ENCODE data around the gene FAIM2.
A peak's percentile ranks its signal among the peaks of the same experiment; 100 is the strongest.
"Not testable (repeated sequence)": the region's sequence is repeated elsewhere in the genome, so short reads cannot be mapped to it uniquely, and the experiment has no call there.

FAIM2 gene

DNA sequence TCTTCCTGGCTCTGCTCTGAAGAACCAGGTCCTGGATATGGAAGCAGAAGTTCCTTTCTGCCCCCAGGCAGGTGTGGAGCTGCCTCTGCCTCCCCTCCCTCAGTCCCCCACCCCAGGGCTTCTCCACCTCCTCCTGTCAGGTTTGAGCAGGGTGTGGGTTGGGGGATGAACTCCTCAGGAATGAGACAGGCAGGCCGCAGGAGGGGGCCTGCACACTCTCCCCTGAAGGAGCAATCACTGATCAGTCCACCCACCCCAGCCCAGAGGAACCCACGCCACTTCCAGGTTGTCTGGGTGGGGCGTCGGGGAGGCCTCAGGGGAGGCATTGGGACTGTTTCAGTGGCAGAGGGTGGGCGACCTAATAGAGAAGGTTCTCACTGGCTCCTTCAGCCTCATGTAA is 26.6 kb downstream of the FAIM2 start:
- DNase-seq: no peak

DNA sequence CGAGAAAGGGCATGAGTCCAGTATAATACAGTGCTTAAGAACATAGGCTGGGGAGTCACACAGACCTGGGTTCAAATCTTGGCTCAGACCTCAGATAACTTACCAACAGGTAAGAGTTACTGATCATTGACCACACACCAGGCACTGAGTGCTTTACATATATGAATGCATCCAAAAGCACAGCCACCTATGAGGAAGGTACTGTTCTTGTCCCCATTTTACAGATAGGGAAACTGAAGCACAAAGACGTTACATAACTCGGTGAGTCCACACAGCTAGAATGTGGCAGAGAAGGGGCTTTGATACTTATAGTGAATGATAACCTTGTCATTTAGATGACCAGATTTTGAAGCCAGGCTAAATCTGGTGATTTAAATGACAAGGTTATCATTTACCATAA is 27.6 kb downstream of the FAIM2 start:
- no peak for DNase-seq

DNA sequence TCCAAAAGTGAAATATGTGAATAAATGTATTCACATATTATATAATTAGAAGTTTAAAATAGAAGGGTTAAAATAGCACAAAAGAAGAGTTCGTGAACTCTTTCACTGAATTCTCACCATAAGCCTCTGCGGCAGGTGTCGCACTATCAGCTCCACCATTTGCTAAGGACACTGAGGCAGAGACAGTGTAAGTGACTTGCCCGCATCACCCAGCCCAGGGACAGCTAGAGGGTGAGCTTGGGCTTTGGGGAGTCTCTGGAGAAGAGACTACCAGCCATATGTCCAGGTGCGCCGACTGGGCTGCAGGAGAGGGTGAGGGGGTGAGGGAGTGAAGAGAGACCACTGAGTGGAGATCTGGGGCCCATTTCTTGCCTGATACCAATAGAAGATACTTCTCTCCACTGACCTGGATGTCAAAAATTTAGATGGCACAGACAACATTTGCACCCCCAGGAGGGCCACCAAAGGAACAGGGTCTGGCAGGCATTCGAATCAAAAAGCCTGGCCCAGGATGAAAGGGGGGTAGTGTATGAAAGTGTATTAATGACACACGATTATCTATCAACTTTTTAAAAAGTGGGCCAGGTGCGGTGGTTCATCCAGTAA is 28.5 kb downstream of the FAIM2 start:
- no peak for DNase-seq

DNA sequence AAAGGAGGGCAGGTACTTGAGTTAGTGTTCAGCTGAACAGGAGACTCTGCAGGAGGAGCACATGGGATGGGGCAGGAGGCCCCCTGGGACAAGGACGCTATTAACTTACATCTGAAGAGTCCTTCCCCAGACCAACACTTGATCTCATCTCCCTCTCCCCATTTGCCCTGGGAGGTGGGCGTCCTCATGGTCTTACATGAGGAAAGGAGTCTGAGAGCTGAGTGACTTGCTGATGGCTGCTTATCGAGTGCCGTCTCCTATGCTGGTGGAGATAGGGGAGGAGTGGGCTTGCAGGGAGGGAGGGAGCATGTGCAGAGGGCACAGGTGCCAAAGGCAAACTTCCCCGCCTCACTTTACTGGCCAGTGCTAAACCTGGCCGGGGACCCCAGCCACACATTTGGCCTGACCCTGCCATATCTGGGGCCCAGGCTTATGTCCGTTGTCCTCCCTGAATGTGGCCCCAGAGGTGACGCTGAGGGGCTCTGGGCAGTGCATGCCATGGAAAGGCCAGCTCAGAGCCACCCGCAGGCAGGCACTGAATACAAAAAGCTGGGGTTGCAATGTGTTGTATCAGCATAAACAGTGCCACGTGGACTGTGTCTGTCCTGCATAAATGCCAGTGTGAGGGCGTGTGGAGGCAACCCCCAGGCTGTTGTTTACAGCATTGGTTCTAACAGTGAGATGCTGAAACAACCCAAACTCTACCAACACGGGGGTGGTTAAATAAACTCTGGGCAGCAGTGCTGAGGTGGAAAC is 29.4 kb downstream of the FAIM2 start:
- no peak for DNase-seq

DNA sequence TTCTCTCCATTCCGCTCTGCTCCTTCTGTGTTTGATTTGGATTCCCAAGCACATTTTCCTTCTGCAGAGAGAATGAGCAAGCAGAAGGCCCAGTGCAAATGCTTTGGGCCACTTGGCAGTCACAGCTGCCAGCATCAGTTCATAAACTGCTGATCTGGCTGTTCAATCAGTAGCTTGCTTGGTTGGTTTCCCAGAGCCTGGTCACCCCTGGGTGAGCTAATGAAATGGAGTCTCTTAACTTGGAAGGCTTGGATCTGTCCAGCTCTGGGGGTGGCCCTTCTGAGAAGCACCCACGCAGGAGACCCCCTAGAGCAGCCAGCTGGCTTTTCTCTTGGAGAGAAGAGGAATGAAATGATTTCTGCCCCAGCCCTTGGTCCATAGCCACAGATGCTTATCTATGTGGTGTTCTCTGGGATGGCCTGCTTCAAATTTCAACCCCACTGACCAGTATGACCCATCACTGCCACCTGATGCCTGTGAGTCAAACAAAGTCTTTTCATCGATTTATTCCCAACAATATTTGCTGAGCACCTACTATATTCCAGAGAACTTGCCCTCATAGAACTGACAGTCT is 30.3 kb downstream of the FAIM2 start:
- no peak for DNase-seq

DNA sequence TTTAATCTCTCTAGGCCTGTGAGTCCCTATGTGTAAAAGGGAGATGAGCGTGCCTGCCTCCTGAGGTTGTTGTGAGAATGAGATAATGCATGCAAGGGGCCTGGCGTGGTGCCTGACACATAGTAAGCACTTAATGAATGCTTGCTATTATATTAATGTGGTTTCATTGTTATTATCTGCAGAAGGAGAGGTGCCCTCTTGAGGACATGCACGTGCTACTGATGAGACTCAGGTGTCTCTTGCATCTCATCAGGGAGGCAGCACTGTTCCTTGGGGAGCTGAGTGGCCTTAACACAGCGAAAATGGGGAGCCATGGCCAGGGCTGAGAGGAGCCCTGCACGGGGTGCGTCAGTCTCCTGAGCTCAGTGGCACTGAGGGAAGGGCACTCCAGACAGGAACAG is 30.9 kb downstream of the FAIM2 start:
- DNase-seq: no peak

DNA sequence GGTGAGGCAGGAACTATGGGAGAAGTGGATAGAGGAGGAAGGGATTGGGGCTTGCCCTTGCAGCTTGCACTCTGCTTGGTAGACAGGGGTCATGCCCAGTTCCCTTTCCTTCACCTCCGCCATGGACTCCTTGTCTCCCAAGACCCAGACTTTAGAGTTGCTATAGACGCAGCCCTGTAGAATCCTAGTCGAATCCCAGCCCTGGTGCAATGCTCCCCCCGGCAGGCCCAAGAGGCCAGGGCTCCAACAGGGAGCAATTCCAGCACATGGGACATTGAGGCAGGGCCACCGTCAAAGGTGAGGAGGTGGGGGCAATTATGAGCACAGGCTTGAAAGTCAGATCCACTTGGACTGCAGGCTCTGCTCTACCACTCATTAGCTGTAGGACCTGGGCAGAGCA is 31.3 kb downstream of the FAIM2 start:
- no peak for DNase-seq

DNA sequence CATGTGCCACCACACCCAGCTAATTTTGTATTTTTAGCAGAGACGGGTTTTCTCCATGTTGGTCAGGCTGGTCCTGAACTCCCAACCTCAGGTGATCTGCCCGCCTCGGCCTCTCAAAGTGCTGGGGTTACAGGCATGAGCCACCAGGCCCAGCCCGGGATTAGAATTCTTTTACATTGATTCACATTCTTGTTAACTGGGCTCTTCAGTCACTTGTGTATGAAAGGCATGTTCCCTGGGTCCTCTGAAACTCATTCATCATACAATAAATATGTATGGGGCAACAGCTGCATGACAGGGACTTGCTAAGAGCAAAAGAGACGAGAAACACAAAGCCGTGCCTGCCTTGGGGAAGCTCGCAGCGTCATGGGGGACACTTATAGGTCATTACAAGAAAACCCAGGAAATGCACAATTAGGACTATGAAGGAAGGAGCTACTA is 31.9 kb downstream of the FAIM2 start:
- DNase-seq: not testable (repeated sequence)

DNA sequence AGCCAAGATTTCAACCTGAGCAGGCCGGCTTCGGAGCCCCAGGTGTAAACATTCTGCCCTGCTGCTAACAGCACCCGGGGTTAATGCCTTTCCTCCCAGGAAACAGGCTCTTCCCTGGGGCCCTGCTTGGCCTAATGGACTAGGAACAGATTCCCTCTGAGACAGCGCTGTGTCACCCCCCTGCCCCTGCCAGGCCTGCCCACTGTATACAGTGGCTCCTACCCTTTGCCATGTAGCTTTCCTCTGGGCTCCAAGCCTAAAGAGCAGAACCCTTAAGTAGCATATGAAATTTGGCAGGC is 32.5 kb downstream of the FAIM2 start:
- DNase-seq: no peak

DNA sequence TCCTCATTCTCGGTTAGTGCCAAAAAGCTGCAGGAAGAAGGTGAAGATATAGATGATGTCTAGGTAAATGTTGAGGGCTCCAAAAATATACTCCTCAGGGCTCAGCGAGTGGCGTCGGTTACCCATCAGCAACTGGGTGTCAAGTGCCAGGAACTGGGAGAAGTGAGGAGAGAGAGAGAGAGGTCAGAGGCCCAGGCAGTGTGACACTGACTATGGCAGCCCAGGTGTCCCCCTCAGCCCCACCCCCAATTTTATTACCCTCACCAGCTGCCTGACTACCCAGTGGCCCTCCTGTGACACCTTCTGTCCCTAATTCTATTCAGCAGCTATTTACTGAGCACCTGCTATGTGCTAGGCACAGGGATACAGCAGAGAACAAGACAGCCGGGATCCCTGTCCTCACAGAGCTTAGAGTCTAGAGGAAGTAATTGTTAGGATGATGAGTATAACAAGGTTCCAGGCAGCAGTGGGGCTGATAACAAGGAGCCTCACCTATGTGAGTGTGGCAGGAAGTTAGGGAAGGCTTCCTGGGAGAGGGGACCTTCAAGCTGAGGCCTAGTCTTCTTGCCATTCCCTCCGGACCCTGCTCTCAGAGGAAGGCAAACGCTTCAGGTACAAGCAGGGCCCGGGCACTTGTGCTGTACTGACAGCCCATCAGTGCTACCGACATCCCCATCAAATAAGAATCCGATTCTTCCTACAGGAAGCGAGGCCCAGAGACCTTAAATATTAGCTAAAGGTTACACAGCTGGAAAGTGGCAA is 33.0 kb downstream of the FAIM2 start:
- no peak for DNase-seq

DNA sequence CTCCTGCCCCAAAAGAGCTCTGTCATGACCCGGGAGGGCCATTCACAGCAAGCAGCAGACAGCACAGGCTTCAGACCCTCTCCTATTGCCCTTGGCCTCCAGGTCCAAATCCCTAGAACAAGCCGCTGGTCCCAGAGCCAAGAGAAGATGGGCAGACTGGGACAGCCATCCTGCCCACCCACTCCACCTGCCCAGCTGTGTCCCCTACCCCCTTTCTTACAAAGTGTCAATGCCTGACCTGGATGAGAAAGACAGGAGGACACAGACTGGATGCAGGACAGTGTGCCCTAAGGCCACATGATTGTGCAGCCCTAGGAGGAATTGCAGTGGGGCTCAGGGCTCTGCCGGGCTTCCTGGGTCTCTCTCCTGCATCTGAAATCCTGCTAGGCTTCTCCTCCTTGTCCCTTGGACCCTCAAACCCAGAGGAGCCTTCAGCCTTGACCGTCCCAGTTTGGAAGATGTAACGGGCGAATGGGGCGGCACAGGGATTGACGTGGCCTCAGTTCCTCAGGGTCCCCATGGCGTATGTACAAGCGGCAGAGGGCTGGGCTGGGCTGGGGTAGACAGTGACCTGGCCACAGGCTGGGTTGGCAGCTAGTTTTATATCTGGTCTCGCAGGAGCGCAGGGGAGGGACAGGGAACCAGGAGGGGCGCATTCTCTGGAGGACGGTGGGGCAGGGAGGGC is 33.7 kb downstream of the FAIM2 start:
- DNase-seq: no peak

DNA sequence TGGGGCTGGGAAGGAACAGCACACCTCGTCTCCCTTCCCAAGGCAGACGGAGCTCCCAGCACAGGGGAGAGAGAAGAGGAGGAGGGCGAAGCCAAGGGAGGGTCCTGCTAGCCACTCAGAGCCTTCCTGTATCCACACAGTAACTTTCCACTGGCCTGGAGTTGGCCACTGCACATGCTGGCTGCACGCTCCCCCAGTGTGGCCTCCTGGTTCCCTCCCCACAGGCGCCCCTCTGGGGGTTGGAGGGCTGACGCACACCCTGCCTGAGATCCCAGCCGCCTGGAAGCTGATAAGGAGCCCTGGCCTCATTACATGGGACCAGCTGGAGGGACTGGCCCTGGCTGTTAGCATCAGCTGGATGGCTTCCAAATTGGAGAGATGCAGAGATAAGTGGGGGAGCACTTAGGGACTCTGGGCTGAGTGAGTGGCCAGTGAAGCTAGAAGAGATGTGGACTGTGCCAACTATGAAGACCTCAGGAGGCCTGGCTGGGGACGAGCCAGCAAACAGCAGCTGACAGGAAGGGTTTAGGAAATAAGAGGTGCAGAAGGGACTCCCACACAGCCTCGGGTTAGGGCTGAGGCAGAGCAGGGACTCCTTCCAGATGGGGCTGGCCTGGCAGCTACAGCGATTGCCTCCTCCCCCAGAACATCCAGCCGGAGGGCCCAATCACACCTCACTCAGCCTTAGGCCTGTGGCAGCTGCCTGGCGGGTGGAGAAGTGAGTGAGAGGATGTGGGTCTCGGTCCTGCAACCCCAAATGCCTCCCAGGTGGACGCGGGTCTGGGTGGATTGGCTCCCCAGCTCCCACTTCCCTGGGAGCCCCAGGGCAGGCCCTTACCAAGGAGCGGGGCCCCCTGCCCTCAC is 34.5 kb downstream of the FAIM2 start:
- DNase-seq: no peak

DNA sequence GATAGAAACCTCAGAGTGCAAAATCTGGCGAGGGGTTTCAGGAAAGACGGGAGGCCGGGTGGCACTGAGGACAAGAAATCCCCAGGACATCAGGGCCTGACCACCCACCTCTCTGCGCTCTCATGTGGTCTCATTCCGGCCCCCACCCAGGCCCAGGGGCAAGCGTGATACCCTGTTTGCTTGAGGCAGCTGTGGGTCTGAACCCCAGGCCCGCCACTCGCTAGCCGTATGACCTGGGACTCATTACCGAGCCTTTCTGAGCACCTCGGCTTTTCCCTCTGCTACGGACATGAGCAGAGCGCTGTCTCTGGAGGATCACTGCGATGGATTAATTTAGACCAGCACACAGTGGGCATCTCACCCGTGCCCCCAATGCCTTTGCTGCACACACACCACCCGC is 35.3 kb downstream of the FAIM2 start:
- no peak for DNase-seq

DNA sequence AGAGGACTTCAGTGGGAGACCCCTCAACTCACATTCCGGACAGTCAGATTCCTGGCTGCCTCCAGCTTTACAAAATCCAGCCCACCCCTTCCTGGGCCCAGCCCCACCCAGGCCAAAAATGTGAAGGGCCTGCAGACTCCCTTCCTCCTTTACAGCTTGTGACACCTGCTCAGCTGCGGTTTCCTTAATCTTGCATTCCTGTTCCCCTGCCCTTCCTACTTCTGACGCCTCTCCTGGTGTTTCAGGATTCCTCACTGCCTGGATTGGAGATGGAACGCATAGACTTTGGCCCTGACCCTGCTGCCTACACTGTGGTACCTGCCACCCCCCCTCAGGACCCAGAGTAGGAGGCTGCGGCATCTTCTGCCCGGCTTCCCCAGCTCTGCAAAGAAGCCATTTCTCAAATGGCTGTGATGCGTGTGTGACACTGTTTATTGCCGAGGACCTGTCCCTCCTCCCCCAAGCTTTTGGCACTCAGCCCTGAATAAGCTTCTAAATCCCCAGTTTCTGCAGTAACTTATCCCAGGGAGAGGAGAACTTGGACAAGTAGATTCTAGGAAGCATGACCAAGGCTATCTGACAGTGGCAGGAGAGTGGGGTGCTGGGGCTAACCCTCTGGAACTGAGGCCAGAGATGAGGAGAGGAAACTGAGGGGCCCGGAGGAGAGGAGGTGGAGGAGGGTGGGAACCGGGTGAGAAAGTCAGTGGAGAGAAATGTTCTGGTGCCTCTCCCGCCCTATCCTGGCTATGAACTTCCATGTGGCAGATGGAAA is 35.9 kb downstream of the FAIM2 start:
- no peak for DNase-seq

DNA sequence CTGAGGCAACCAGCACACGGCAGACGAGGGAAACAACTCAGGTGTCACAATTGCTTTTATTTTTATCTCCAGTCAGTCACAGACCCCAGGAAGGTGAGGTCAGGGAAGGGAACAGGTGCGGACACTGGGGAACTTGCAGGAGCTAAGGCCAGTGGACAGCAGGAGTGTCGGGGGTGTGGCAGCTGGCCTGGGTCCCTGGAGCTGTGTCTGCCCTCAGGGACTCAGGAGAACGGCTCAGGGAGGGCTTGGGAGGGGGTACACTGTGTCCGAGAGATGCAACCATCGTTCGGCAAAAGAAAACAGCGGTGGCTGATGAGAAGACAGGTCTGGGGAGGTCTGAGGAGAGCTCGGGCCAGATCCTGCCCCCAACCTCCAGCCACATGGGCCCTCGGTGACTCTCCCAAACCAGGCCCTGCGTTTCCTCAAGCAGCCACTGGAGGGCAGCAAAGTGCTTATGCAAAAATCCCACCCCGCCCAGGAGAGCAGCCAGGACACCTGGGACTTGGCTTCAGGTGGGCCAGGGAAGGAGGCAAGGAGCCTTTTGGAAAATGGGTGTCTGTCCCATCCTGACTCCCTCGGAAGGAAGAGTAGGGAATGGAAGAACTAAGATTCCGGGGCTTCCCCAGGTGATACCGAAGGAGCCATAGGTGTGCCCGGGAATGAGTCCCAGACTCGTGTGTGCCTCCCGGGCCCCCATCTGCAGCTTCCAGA is 36.7 kb downstream of the FAIM2 start:
- DNase-seq: peak; percentile 72

DNA sequence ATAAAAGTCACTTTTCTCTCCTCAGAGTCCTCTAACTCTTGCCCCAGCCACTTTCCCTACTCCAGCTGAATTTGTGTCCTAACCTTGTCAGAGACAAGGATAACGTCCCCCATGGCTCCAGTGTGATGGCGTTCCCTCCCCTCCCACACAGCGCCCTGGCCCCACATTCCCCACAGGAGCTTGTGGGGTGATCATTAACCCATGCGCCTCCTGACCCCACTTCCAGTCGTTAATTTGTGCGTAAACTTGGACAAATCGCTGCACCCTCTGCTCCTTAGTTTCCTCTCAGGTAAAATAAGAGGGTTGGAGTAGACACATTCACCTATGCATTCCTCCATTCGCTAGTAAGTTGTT is 37.9 kb downstream of the FAIM2 start:
- DNase-seq: no peak

DNA sequence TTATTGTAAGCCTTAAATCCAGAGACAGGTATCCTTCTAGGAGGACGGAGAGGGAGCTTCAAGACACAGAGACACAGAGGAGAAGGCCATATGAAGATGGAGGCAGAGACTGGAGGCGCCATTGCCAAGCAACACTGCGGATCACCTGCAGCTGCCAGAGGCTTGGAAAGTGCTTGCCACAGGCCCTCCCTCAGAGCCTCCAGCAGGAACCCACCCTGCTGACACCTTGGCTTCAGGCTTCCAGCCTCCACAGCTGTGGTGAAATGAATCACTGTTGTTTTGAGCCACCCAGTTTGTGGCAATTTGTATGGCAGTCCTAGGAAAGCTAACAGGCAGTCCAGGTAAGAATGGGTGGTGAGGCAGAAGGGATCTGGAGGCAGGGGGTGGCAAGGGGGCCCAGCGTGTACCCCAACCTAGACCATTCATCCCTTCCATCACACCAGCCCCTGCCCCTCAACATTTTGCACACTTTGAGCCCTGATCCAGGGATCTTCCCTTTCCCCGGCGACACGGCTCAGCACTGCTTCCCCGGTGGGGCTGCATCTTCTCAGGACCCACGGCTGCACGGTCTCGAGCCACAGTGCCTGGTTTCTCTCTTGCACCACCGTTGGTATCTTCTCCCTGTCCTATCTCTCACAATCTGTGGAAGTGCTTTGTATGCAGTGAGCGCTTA is 38.5 kb downstream of the FAIM2 start:
- DNase-seq: no peak

DNA sequence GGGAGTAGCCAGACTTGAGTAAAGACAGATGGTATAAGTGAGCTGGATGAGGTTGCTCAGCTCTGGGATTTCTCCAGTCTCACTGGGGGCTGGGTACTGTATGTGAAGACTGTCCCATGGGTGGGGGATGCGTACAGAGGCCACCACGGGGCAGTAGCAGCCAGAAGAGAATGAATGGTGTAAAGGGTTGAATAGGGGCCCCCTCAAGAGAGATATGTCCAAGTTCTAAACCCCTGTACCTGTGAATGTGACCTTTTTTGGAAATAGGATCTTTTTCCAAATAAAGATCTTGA is 39.0 kb downstream of the FAIM2 start:
- no peak for DNase-seq

DNA sequence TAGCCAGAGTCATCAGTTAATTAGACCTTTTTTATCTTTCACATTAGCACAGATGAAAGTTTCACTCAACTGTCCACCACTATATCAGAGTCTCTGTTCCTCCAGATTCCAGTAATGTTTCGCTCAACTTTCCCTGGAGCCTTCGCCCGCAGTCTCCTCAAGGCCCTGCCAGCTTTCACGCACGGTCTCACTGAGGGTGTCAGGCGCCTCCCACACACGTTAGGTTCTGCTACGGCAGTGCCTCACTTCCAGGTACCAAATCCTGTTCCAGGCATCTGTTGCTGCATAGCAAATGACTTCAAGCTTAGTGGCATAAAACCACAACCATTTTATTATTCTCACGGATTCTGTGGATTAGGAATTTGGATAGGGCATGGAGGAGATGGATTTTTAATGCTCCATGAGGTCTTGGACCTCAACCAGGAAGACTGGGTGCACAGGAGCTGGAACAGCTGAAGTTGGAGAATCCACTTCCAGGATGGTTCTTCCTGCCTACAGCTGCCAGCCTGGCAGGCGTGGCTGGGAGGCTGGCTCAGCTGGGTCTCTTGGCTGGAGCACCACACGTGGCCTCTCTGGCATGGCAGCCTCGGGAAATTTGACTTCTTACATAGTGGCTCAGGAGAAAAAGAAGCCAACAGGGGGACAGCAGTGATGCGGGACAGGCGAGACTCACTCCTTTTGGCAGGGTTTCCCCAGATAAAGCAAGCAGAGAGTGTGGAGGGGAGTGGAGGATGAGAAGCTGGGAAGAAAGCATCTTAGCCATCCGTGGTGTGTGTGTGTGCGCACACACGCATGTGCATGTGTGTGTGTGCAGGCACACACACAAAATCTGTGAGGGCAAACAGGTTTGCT is 39.5 kb downstream of the FAIM2 start:
- no peak for DNase-seq

DNA sequence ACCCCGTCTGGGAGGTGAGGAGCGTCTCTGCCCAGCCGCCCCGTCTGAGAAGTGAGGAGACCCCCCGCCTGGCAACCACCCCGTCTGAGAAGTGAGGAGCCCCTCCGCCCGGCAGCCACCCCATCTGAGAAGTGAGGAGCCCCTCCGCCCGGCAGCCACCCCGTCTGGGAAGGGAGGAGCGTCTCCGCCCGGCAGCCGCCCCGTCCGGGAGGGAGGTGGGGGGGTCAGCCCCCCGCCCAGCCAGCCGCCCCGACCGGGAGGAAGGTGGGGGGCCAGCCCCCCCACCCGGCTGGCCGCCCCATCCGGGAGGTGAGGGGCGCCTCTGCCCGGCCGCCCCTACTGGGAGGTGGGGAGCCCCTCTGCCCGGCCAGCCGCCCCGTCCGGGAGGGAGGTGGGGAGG is 42.8 kb downstream of the FAIM2 start:
- DNase-seq: not testable (repeated sequence)
